MCF 10A (cell line): Measurements from ENCODE around the gene DAO. TPM values are rescaled to one million over a fixed set of nuclear protein-coding genes. Genes with fewer than 3 reads are reported as not detected.

ENCODE experiments used
- BruUV-seq: library from RNA; stranded (reverse); fragments of 400-500 nt; replicated peaks from 2 replicates; lab custom pipeline; 2021; lab: Mats Ljungman, UMichigan
- CTCF ChIA-PET: fragments of 300-600 bp; sonication (Branson Sonifier 250); formaldehyde crosslinking; extraction: SDS; loops from one replicate; lab custom pipeline; 2021; ENCODE audit warnings: antibody characterized with exemption, inconsistent platforms; lab: Yijun Ruan, JAX
- POLR2A ChIA-PET: fragments of 300-600, 350-650 bp; sonication (Branson Sonifier 250); formaldehyde crosslinking; extraction: SDS; loops from one replicate; lab custom pipeline; 2020; ENCODE audit warnings: antibody characterized with exemption, inconsistent platforms; lab: Yijun Ruan, JAX
- DNase-seq: peaks from one replicate; pipeline ENCODE4 v3.0.0-alpha.2; 2018; ENCODE audit not compliant: unreplicated experiment
- H3K27ac Mint-ChIP-seq: one replicate; pipeline ENCODE4 v1.8.0; 2022; ENCODE audit warnings: mild to moderate bottlenecking, low read depth, mixed read lengths; ENCODE audit not compliant: unreplicated experiment
- H3K27me3 Mint-ChIP-seq: one replicate; pipeline ENCODE4 v1.8.0; 2022; ENCODE audit warnings: mixed read lengths; ENCODE audit not compliant: insufficient read depth, unreplicated experiment
- H3K36me3 Mint-ChIP-seq: one replicate; pipeline ENCODE4 v1.8.0; 2022; ENCODE audit warnings: mild to moderate bottlenecking, moderate library complexity, mixed read lengths; ENCODE audit not compliant: insufficient read depth, unreplicated experiment
- H3K4me1 Mint-ChIP-seq: one replicate; pipeline ENCODE4 v1.8.0; 2022; ENCODE audit warnings: mixed read lengths; ENCODE audit not compliant: insufficient read depth, unreplicated experiment
- H3K4me3 Mint-ChIP-seq: one replicate; pipeline ENCODE4 v1.8.0; 2022; ENCODE audit warnings: mild to moderate bottlenecking, moderate library complexity, mixed read lengths; ENCODE audit not compliant: unreplicated experiment
- H3K9me3 Mint-ChIP-seq: one replicate; pipeline ENCODE4 v1.8.0; 2022; ENCODE audit warnings: mixed read lengths; ENCODE audit not compliant: unreplicated experiment
- CTCF ChIP-seq: fragments of 200-600 bp; IDR thresholded peaks from one replicate; pipeline ENCODE4 v1.8.0; 2022; ENCODE audit warnings: antibody characterized with exemption, mild to moderate bottlenecking; ENCODE audit not compliant: unreplicated experiment
- intact Hi-C: fragments of 100-400 bp; cut with micrococcal nuclease; formaldehyde crosslinking; loops from 2 replicates; pipeline ENCODE4 v1.14.1; 2022
- total RNA-seq: library from RNA; stranded (reverse); gene quantifications from 2 replicates; pipeline ENCODE4 v1.2.3, GENCODE V29; 2022

Gene DAO
- total RNA-seq, 1 experiment from 2014 or later = not detected

DNA sequence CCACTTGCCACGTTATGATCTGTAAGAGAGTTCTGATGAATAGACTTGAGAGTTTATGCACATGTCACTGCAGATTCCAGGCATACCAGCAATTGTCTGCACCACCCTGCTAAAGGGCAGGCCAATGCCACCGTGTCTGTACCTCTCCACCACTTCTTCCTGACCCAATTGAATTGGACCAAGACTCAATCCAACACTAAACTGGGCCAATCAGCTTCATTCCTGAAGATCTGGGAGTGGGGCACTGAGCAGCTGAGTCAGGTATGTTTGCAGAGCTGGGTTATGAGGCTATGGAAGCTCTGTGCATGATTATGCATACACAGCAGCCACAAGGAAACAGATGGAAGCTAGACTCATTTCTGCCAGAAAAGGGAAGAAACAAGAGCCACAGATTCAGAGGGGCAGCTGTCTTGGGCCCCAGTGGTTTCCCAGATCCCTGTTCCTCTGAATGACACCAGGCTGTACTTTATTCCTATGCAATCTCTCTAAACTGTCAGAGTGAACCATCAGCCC, 28.0 kb downstream of the DAO start:
- Mint-ChIP-seq H3K27me3 (no peaks in the 10 kb centered on the region), H3K4me3 (no peak overlapping the region), H3K4me1 (no peaks in the 10 kb centered on the region), H3K9me3 (no peaks in the 10 kb centered on the region), H3K36me3 (no peaks in the 10 kb centered on the region), H3K27ac (no peak overlapping the region)
- no peak for TF ChIP-seq CTCF
- POLR2A ChIA-PET = no interaction called here
- CTCF ChIA-PET = interaction anchor here (0.5 to 0.7 kb wide), 2 partner anchors 23 to 35 kb away, joined by 3 to 5 read pairs; no protein-coding TSS in a partner anchor
- BruUV-seq = no TSS peak
- intact Hi-C loops = no loop called here
- DNase-seq = no peak

DNA sequence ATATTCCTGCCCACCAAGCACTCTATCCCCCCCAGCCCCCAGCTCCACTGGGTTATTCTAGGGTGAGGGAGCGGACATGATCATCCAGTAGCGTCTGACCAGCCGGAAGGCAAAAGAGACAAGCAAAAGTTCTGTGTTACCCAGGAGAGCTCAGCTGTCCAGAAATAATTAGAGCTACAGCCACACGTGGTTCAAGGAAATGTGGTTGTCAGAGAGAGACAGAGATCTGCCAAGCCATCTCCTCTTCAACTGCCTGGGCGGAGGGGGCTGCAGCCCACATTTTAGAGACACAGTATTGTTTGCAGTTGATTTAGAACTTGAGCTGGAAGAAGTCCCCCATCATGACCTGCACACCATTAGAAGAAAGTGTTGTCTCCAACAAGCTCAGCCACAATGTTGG, 30.4 kb downstream of the DAO start:
- no peak for TF ChIP-seq CTCF
- no TSS peak for BruUV-seq
- ChIA-PET CTCF (interaction anchor here (0.6 kb wide), 1 partner anchor 103 kb away, joined by 3 read pairs; no protein-coding TSS in a partner anchor), POLR2A (no interaction called here)
- intact Hi-C loops = no loop called here
- Mint-ChIP-seq H3K27me3 (no peaks in the 10 kb centered on the region), H3K27ac (no peak overlapping the region), H3K9me3 (no peaks in the 10 kb centered on the region), H3K36me3 (no peaks in the 10 kb centered on the region), H3K4me3 (no peak overlapping the region), H3K4me1 (peaks cover 5% of the 10 kb centered on the region)
- no peak for DNase-seq

DNA sequence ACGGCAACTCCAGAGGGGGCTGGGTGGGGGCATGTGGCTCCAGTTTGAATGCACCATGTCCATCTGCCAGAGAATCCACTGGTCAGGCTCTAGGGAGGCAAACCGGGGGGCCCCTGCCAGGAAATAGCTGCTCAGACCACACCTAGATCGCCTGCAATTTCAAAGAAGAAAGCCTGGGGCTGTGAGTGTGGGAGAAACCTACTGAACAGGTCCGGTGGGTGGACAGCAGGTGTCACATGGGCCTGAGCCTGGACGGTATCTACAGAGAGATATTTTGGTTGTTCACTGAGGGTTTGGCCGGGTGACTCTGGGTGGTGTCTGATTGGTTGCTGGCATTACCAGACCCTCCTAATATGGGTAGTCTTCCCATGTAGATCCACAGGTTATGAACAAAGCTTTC, 32.0 kb downstream of the DAO start:
- BruUV-seq = no TSS peak
- CTCF ChIA-PET = interaction anchor here (0.6 to 0.9 kb wide), 2 partner anchors 39 to 136 kb away, joined by 3 read pairs; no protein-coding TSS in a partner anchor
- no peak overlapping the region for H3K27ac Mint-ChIP-seq
- intact Hi-C loops = no loop called here
- H3K4me1 Mint-ChIP-seq = peaks cover 5% of the 10 kb centered on the region
- no peak overlapping the region for H3K4me3 Mint-ChIP-seq
- no peaks in the 10 kb centered on the region for H3K9me3 Mint-ChIP-seq
- no peak for TF ChIP-seq CTCF
- H3K36me3 Mint-ChIP-seq = no peaks in the 10 kb centered on the region
- no peaks in the 10 kb centered on the region for H3K27me3 Mint-ChIP-seq
- POLR2A ChIA-PET = no interaction called here
- DNase-seq = no peak

DNA sequence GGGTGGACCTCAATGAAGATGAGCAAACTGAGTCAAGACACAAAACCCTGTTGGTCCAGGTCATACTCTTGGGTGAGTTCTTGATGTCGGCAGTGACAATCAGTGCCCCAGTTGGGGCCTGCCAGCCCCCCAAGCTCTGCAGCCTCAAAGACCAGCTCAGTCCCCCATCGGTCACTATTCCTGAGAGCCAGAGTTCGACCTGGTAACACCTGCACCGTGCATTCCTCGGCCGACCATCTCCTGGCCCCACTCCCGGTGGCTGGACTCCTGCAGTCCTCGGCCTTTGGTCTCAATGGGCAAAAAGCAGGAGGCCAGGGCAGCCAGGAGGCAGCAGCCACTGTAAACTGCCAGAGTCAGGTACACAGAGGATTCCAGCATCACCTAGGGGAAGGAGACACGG, 32.5 kb downstream of the DAO start:
- CTCF ChIA-PET = interaction anchor here (0.6 to 0.9 kb wide), 2 partner anchors 38 to 137 kb away, joined by 3 read pairs; no protein-coding TSS in a partner anchor
- DNase-seq = no peak
- POLR2A ChIA-PET = no interaction called here
- intact Hi-C loops = no loop called here
- H3K36me3 Mint-ChIP-seq = no peaks in the 10 kb centered on the region
- H3K27ac Mint-ChIP-seq = no peak overlapping the region
- no peaks in the 10 kb centered on the region for H3K9me3 Mint-ChIP-seq
- no peak overlapping the region for H3K4me3 Mint-ChIP-seq
- no TSS peak for BruUV-seq
- peaks cover 5% of the 10 kb centered on the region for H3K4me1 Mint-ChIP-seq
- TF ChIP-seq CTCF = no peak
- H3K27me3 Mint-ChIP-seq = no peaks in the 10 kb centered on the region
